Rectal smooth muscle tissue (tissue), 1 donor: ENCODE results near the gene CTBS.
"Not testable (repeated sequence)": the region's sequence is repeated elsewhere in the genome, so short reads cannot be mapped to it uniquely, and the experiment has no call there.

ENCODE experiments used
- H3K27ac ChIP-seq: one replicate; pipeline ENCODE4 v1.7.0; 2013; ENCODE audit warnings: low read depth, low read length, inconsistent platforms
- H3K27me3 ChIP-seq: one replicate; pipeline ENCODE4 v1.7.0; 2013; ENCODE audit warnings: low read length; ENCODE audit not compliant: control insufficient read depth, insufficient read depth
- H3K36me3 ChIP-seq: one replicate; pipeline ENCODE4 v1.7.0; 2013; ENCODE audit warnings: low read length; ENCODE audit not compliant: control insufficient read depth, insufficient read depth
- H3K4me1 ChIP-seq: one replicate; pipeline ENCODE4 v1.7.0; 2013; ENCODE audit warnings: low read length; ENCODE audit not compliant: control insufficient read depth, insufficient read depth
- H3K4me3 ChIP-seq: one replicate; pipeline ENCODE4 v1.7.0; 2013; ENCODE audit warnings: low read length
- H3K9ac ChIP-seq: one replicate; pipeline ENCODE4 v1.7.0; 2013; ENCODE audit warnings: low read length

CTBS gene

GRCh38 chr1:84603941-84604830 lies 29.9 kb upstream of the CTBS start:
- H3K27me3 ChIP-seq = no peaks in the 10 kb centered on the region
- H3K4me1 ChIP-seq = peaks cover 11% of the 10 kb centered on the region
- H3K9ac ChIP-seq = no peak overlapping the region
- peak overlapping the region; percentile 81 for H3K27ac ChIP-seq
- H3K36me3 ChIP-seq = no peaks in the 10 kb centered on the region
- H3K4me3 ChIP-seq = peak overlapping the region; percentile 42

DNA sequence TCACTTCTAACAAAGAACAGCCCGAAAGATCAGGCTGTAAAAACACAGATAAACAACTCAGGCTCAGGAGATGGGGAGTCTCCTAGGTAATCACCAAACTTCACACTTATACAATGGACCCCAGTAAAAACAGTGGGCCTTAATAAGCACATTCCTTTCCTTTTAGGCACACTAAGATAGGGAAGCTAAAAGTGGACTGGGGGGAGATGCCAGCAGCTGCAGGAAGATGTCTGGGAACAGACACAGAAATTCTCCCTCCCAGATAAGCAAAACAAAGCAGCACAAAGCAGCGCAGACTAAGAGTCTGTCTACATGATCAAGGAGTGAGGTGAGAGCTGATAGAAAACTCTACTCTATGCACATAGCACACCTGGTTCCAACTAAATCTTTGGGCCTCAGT lies 29.0 kb upstream of the CTBS start:
- Histone ChIP-seq H3K27me3 (no peaks in the 10 kb centered on the region), H3K4me3 (peak overlapping the region; percentile 42), H3K4me1 (peaks cover 13% of the 10 kb centered on the region), H3K27ac (peak overlapping the region; percentile 81), H3K9ac (no peak overlapping the region), H3K36me3 (no peaks in the 10 kb centered on the region)

DNA sequence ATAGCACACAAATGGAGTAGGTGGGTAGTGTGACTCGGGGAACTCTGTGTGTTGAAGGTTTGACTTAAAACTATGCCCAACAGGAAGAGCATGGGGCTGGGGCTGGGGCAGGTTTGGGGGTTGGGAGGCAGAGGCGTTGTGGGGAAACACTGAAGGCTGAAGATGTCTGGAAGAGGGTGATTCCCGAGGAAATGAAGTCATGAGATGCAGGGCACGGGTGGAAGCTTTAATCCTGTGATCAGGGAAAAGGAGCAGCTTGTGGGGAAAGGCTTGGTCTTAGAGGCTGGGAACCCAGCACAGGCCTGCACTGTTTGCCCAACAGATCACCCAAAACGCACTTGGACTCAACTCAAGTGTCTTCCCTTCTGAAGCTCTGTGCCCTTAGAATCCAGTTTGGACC lies 26.6 kb upstream of the CTBS start:
- H3K4me3 ChIP-seq = no peak overlapping the region
- no peak overlapping the region for H3K9ac ChIP-seq
- H3K27ac ChIP-seq = no peak overlapping the region
- no peaks in the 10 kb centered on the region for H3K27me3 ChIP-seq
- H3K36me3 ChIP-seq = no peaks in the 10 kb centered on the region
- peaks cover 16% of the 10 kb centered on the region for H3K4me1 ChIP-seq

DNA sequence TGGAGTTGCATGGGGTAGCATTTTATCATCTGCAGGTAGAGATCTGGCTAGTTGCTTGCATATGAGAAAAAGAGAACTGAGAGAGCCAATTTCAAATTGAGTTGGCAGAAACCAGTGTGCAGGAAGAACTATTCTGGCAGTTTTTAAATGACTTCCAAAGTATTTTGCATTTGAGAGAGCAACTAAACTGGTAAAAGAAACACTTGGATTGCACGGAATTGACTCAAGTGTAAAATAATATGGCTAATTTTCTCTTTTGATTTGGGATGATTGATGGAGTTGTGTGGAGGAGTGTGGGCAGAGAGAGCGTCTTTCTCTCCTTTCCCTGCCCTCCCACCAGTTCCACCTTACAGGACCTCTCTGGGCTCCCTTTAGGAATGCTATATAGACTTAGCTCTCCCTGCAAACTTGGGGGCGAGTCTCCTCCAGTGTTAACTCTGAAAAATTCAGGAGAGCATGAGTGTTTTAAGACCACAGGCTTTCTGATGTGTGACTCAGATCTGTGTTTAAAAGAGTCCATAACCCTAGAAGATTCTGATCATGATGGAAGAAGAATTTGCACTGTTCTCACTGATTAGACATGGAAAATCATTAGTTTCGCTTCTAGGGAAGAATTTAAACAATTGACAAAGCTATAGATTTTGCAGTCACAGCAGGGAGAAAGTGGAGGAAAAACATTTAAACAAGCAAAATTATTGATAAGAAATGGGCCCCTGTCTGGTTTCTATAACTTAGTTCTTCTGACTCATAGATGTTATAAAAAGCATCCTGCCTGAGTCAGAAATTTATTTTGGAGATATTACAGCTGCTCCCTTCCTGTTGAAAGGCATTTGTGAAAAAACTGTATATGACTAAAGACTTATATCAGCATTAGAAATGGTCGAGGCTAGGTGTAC lies 24.9 kb upstream of the CTBS start:
- Histone ChIP-seq H3K9ac (no peak overlapping the region), H3K27ac (peak overlapping the region; percentile 65), H3K4me1 (peaks cover 13% of the 10 kb centered on the region), H3K36me3 (no peaks in the 10 kb centered on the region), H3K27me3 (no peaks in the 10 kb centered on the region), H3K4me3 (no peak overlapping the region)

GRCh38 chr1:84598418-84598817 lies 24.2 kb upstream of the CTBS start:
- peaks cover 10% of the 10 kb centered on the region for H3K4me1 ChIP-seq
- no peak overlapping the region for H3K4me3 ChIP-seq
- peak overlapping the region; percentile 65 for H3K27ac ChIP-seq
- no peaks in the 10 kb centered on the region for H3K36me3 ChIP-seq
- H3K27me3 ChIP-seq = no peaks in the 10 kb centered on the region
- no peak overlapping the region for H3K9ac ChIP-seq

DNA sequence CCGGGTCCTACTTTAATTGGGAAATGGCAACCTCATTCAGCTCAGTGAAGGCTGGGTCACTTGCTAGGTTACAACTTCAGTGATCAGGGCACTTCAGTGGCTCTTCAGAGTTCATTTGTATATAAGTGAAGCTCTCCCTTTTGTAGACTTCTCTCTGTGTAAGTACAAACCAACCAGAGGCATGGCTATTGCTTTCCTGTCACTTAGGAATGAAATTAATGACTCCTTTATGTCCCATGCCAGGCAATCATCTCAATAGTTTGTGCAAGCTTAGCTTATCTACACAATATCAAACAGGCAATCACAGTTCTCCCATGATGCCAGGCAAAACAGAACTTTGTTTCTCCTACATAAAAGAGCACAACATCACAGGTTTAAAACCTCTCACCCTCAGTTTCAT lies 22.8 kb upstream of the CTBS start:
- Histone ChIP-seq H3K27me3 (no peaks in the 10 kb centered on the region), H3K4me3 (no peak overlapping the region), H3K9ac (no peak overlapping the region), H3K36me3 (no peaks in the 10 kb centered on the region), H3K4me1 (peaks cover 7% of the 10 kb centered on the region), H3K27ac (no peak overlapping the region)

- H3K4me3 ChIP-seq, H3K4me1 ChIP-seq, H3K36me3 ChIP-seq, H3K27ac ChIP-seq, H3K9ac ChIP-seq, H3K27me3 ChIP-seq: not testable (repeated sequence)
Observed at GRCh38 chr1:84594959-84595358, 20.7 kb upstream of the CTBS start.

DNA sequence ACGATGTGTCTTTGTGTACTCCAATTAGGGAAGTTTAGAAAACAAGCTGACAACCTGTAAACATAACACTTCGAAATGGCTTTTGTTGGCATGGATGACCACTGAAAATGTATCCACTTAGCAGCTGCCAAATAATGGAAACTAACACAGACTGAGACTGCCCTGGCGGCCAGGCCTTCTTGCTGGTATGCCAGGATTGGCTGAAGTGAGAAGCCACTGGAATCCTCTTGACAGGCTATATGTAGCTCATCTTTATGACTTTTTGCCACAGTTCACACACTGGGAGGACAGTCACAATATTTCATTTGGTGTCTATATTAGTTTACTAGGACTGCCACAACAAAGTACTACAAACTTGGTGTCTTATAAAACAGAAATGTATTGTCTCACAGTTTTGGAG lies 12.9 kb upstream of the CTBS start:
- H3K27ac ChIP-seq = no peak overlapping the region
- no peaks in the 10 kb centered on the region for H3K27me3 ChIP-seq
- H3K36me3 ChIP-seq = no peaks in the 10 kb centered on the region
- H3K9ac ChIP-seq = no peak overlapping the region
- H3K4me3 ChIP-seq = no peak overlapping the region
- no peaks in the 10 kb centered on the region for H3K4me1 ChIP-seq

DNA sequence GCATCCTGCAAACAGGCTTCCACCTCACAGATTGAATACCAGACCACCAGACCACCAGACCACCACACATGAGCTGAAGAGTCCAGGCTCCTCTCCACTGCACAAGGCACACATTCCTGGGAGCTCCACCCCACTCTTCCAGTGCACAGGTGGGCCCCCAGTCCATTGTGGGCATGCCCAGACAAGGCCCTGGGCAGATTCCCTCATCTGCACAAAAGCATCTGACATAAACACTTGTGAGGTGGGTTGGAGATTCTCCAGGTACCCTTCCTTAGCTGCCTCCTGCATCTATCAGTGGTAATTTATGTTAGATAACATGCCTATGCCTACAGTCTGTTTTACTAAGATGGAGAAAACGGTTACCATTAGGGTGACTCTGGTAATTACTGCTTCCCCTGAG lies 11.6 kb upstream of the CTBS start:
- Histone ChIP-seq H3K9ac (no peak overlapping the region), H3K27ac (no peak overlapping the region), H3K4me1 (no peaks in the 10 kb centered on the region), H3K36me3 (no peaks in the 10 kb centered on the region), H3K4me3 (no peak overlapping the region), H3K27me3 (no peaks in the 10 kb centered on the region)

DNA sequence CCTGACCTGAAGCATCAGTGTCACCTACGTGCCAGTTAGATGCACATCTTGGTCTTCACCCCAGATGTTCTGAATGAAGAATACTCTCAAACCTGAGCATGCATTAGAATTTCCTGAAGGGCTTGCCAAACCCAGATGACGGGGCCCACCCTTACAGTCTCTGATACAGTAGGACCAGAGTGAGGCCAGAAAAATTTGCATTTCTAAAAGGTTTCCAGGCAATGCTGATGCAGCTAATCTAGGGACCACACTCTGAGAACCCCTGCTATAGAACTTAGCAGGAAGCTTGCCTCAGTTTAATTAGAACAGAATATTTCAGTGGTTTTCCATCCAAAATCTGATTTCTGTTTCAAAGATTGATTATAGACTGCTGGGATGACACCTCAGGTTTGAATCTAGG lies 9.9 kb upstream of the CTBS start:
- H3K4me3 ChIP-seq = no peak overlapping the region
- H3K9ac ChIP-seq = no peak overlapping the region
- H3K27me3 ChIP-seq = no peaks in the 10 kb centered on the region
- H3K36me3 ChIP-seq = no peaks in the 10 kb centered on the region
- H3K27ac ChIP-seq = no peak overlapping the region
- no peaks in the 10 kb centered on the region for H3K4me1 ChIP-seq

- Histone ChIP-seq H3K4me3 (no peak overlapping the region), H3K27me3 (no peaks in the 10 kb centered on the region), H3K27ac (no peak overlapping the region), H3K4me1 (no peaks in the 10 kb centered on the region), H3K9ac (no peak overlapping the region), H3K36me3 (no peaks in the 10 kb centered on the region)
Observed at GRCh38 chr1:84583648-84584047, 9.4 kb upstream of the CTBS start.

- H3K36me3 ChIP-seq = no peaks in the 10 kb centered on the region
- no peaks in the 10 kb centered on the region for H3K27me3 ChIP-seq
- no peak overlapping the region for H3K9ac ChIP-seq
- H3K4me1 ChIP-seq = no peaks in the 10 kb centered on the region
- H3K4me3 ChIP-seq = no peak overlapping the region
- H3K27ac ChIP-seq = no peak overlapping the region
Observed at GRCh38 chr1:84582802-84583587, 8.8 kb upstream of the CTBS start.
